NCI-H2029 treated with DMSO at 0.1 percent for 48 hours (cell line): Measurements from ENCODE around the gene KRT34.
"Not testable (repeated sequence)": the region's sequence is repeated elsewhere in the genome, so short reads cannot be mapped to it uniquely, and the experiment has no call there.

ENCODE experiments used
- DNase-seq: peaks from one replicate; lab custom pipeline; 2025; lab: John Stamatoyannopoulos, UW

KRT34 gene

DNA sequence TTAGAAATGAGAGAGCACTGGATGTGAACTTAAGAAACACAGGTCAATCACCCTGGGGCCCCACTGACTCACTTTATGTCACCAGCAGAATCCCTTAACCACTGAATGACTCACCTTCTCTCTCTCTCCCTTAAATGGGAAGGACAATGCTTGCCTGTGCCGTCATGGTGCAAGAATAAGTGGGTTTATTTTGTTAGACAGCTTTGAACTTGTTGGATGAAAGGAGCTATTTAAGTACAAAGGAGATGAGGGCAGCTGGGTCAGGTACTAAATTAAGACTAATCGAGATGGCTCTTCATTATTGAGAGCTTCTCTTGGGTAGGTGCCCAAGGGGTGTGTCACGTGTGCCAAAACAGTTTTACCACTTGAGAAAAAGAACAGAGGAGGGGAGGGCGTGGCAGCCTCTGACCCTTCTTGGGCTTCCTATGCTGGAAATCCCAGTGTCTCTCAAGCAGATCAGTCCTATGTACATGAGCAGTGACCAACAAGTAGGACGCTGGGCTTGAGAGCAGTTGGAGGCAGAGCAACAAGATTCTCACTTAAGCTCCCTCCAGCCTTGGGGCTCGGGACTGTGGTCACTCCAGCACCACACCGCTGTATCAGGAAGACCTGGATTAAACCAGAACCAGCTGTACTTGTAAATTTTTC, 22.0 kb upstream of the KRT34 start:
- no peak for DNase-seq

DNA sequence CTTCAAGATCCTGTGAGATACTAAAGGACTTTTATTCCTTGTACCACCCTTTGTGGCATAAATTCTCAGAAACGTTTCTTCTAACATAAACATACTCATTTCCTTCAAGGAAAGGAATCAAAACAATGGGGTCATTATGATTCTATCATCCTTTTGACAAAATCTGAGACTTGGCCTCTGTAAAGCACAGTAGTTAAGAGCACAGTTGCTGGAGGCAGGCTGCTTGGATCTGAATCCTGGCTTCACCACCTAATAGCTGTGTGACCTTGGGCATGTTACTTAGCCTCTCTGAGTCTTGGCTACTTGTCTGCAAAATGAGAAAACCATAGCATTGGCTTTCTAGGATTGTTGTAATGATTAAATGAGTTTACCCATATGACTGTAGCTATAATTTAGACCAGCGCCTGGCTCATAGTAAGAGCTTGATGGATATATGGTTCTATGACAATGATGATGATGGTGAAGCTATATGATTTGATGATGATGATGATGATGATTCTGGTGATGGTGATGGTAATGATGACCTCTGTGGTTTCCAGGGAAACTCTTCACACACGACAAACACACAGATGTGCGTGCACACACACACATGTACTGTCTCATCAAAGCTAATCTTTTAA, 21.4 kb upstream of the KRT34 start:
- no peak for DNase-seq

GRCh38 chr17:41402161-41402560, 20.1 kb upstream of the KRT34 start:
- DNase-seq, result no peak

- no peak for DNase-seq
Measured at GRCh38 chr17:41396996-41397660, 15.0 kb upstream of the KRT34 start, which contains the start of gene KRT31. KRT31 (minus strand) TSS chr17:41397608; CDS start chr17:41397539, 69 bp downstream.

- no peak for DNase-seq
Measured at GRCh38 chr17:41396340-41396739, 14.2 kb upstream of the KRT34 start.

DNA sequence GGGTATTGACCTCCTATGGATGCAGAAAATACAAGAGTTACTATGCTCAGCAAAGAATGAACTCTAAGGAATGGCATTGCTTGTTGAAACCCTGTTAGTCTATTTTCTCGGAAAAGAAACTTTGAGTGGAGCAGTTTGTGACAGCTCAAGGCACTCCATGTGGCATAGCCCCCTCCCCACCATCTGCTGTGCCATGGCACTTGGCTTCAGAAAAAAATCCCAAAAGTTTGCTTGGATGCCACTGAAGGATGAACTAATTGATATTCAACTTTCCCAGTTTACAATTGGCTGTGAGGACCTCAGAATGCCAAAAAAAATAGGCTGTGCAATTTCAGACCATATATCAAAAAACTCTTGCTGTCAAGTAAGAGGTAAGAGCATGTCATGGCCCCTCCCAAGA, 13.5 kb upstream of the KRT34 start:
- no peak for DNase-seq

GRCh38 chr17:41395044-41395443, 12.9 kb upstream of the KRT34 start:
- DNase-seq, result not testable (repeated sequence)

GRCh38 chr17:41394254-41394996, 12.3 kb upstream of the KRT34 start:
- DNase-seq, result no peak

DNA sequence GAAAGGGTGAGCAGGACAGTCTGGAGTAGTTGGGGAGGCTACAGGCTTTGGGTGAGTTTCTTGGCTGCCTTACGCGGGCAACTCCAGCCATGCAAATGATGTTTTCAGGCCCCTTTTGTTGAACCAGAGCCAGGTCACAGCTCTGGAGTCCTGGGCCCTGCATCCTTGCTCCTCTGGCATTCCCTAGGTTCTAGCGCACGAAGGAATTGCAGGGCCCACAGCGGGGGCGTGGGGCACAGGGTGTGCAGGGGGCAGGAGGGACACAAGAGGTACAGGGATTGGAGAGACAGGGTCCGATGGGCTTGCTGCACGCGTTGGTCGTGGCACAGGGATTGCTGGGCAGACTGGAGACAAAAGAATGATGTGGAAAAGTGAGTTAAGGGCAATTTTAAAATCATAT, 11.7 kb upstream of the KRT34 start:
- DNase-seq, result no peak

- DNase-seq, result no peak
Measured at GRCh38 chr17:41393294-41393693, 11.2 kb upstream of the KRT34 start.

- DNase-seq, result no peak
Measured at GRCh38 chr17:41392278-41392677, 10.2 kb upstream of the KRT34 start.

GRCh38 chr17:41391535-41391934, 9.4 kb upstream of the KRT34 start:
- DNase-seq, result no peak

- no peak for DNase-seq
Measured at GRCh38 chr17:41390411-41390938, 8.4 kb upstream of the KRT34 start.

GRCh38 chr17:41387670-41388069, 5.6 kb upstream of the KRT34 start:
- no peak for DNase-seq

DNA sequence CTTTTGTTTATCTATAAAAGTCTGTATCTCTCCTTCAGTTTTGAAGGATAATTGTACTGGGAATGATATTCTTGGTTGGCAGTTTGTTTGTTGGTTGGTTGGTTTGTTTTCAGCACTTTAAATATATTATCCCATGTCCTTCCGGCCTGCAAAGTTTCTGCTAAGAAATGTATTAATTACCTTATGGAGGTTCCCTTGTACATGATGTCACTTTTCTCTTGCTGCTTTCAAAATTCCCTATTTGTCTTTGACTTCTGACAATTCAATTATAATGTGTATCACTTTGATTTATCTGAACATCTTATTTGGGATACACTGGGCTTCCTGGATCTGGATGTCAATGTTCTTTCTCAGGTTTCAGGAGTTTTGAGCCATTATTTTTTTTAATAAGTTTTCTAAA, 4.1 kb upstream of the KRT34 start:
- no peak for DNase-seq

GRCh38 chr17:41383690-41384089, 1.6 kb upstream of the KRT34 start:
- no peak for DNase-seq

- no peak for DNase-seq
Measured at GRCh38 chr17:41382394-41382793, 288 bp upstream of the KRT34 start.

- DNase-seq, result not testable (repeated sequence)
Measured at GRCh38 chr17:41380091-41380490, 2.0 kb downstream of the KRT34 start.

DNA sequence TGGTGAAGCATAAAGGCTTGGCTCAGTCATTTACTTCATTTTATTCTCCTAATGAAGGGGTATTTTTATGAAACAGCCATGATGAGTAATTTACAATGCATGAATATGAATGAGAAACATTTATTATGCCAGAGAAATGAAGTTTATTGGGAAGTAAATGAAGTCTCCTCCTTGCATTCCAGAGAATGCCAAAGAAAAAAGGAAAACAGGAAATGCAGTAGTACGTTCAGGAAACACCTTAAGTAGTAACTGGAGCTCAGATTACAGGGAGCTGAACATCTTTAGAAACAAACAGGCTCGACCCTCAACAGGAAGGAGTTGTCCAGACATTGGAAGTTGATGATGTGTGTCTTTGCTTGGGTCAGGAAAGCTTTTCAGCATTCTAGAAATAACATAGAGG, 4.6 kb downstream of the KRT34 start:
- DNase-seq, result no peak

DNA sequence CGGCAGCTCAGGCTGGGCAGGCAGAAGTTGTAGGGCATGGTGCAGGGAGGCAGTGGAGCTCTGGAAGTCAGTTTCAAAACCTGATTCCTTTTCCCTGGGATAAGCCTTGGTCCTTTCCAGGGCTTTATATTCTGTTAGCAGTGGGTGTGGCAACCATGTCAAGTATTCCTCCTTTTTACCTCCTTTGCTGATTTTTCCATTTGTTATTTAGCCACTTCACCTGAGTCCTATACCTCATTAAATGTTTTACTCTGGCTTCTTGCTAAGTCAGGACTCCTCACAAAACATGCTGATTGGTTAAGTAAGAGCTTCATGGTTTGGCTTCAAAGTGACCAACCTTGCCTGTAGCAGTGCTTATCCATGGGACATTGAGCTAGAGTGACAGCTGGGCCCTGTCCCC, 12.4 kb downstream of the KRT34 start, which contains the start of gene KRT33B:
TSS of gene KRT33B (minus strand) at position 101 of the 400 bp plus-strand sequence. CDS start at position 38, 63 bp downstream.
- DNase-seq, result no peak

DNA sequence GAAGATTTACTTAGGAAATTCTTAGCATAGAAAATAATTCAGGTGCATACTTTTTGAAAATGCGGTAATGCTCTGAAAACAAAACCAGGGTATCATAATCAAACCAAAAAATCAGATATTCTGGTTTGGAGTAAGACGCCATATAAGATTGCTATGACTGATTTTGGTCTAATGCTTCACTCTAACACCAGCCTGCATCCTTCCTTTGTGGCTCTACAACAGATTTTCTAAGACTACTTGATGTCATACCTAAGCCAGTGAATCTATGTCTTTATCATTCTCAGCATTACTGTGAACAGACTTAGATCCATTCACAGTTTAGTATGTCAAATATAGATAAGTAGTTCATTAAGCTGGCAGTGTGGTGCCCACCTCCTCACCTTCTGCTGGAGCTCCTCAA, 13.1 kb downstream of the KRT34 start:
- no peak for DNase-seq

DNA sequence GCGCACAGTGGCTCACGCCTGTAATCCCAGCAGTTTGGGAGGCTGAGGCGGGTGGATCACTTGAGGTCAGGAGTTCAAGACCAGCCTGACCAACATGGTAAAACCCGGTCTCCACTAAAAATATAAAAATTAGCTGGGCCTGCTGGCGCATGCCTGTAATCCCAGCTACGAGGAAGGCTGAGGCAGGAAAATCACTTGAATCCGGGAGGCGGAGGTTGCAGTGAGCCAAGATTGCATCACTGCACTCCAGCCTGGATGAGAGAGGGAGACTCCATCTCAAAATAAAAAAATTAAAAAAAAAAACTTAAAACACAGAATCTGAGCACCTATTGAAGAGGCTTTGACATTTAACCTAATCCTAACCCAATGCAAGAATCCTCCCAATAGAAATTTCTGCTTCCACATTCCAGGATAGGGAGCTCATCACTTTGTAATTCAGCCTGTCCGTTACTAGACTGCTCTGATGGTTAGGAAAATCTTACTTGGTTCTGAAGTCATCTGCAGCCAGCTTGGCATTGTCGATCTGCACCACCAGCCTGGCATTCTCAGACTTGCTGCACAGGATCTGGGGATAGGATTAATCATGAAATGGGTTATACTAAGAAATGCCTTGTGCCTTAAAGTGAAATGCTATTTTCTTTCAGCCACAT, 14.6 kb downstream of the KRT34 start:
- DNase-seq, result no peak
